ENCODE results near the gene NRXN3. TPM values are rescaled to one million over a fixed set of nuclear protein-coding genes. Genes with fewer than 3 reads are reported as not detected.
A peak's percentile ranks its signal among the peaks of the same experiment; 100 is the strongest.

NRXN3 gene
- total and polyA plus RNA-seq, 2 experiments from 2014 or later = 5.7 to 7.1 TPM

- TF ChIP-seq EZH2 (IDR thresholded peaks at IDR 0.05; ENCODE audit: borderline replicate concordance) (no peak), EZH2phosphoT487 (IDR thresholded peaks at IDR 0.05; ENCODE audit: low read depth, severe bottlenecking, unreplicated experiment) (no peak)
- TF ChIP-seq, protein P1, sequence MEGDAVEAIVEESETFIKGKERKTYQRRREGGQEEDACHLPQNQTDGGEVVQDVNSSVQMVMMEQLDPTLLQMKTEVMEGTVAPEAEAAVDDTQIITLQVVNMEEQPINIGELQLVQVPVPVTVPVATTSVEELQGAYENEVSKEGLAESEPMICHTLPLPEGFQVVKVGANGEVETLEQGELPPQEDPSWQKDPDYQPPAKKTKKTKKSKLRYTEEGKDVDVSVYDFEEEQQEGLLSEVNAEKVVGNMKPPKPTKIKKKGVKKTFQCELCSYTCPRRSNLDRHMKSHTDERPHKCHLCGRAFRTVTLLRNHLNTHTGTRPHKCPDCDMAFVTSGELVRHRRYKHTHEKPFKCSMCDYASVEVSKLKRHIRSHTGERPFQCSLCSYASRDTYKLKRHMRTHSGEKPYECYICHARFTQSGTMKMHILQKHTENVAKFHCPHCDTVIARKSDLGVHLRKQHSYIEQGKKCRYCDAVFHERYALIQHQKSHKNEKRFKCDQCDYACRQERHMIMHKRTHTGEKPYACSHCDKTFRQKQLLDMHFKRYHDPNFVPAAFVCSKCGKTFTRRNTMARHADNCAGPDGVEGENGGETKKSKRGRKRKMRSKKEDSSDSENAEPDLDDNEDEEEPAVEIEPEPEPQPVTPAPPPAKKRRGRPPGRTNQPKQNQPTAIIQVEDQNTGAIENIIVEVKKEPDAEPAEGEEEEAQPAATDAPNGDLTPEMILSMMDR (IDR thresholded peaks at IDR 0.05; ENCODE audit: poor library complexity) = no peak
- H3K79me2 ChIP-seq = no peaks in the 10 kb centered on the region
These were observed 919.4 kb downstream of the NRXN3 start for GRCh38 chr14:79089576-79089975.

DNA sequence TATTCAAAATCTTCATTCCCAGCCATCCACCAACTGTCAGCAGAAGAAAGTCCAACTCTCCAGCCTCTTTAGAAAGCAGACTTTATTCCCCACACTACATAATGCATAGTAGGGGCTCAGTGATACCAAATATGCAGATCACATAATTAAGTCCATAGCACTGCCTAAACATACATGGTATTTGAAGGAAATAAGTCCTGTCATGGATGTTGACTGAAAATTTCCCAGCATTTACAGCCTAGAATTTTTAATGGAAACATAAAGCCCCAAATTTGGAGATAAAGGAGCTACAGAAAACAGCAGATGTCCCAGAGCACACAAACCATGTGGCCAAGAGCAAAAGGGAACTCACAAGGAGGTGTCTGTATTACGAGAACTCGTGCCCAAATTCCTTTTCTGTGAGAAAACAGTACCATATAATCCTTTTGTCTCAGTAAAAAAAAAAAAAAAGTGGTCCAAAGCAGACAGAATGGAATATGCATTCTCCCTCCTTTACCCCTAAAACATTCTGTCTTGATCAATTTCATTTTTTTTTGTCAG, 920.5 kb downstream of the NRXN3 start:
- TF ChIP-seq EZH2phosphoT487 (IDR thresholded peaks at IDR 0.05; ENCODE audit: low read depth, severe bottlenecking, unreplicated experiment) = no peak
- no peak for TF ChIP-seq EZH2 (IDR thresholded peaks at IDR 0.05; ENCODE audit: borderline replicate concordance)
- TF ChIP-seq, protein P1 (IDR thresholded peaks at IDR 0.05; ENCODE audit: poor library complexity) = no peak
- WGBS (ENCODE audit: low lambda C conversion rate, missing lambda C conversion rate) = 58% methylated on average over 2 of the region's 2 CpGs
- Histone ChIP-seq H2AFZ (no peak overlapping the region), H4K20me1 (ENCODE audit: insufficient read depth, poor library complexity, severe bottlenecking) (no peaks in the 10 kb centered on the region), H3K4me2 (no peak overlapping the region), H3K4me1 (ENCODE audit: insufficient read depth) (no peaks in the 10 kb centered on the region), H3K9me2 (replicated peaks; ENCODE audit: insufficient read depth) (no peaks in the 10 kb centered on the region), H3K27me3 (no peaks in the 10 kb centered on the region), H3K4me3 (no peak overlapping the region), H3K36me3 (replicated peaks; ENCODE audit: insufficient read depth, low read depth) (no peaks in the 10 kb centered on the region), H3K9me3 (ENCODE audit: low read depth) (no peaks in the 10 kb centered on the region), H3K79me2 (no peaks in the 10 kb centered on the region), H3K27ac (no peak overlapping the region)
- no peak for DNase-seq (ENCODE audit: low spot score)

More at GRCh38 chr14:79089576-79089975, 919.4 kb downstream of the NRXN3 start:
- Histone ChIP-seq H3K4me2 (no peak overlapping the region), H3K4me1 (ENCODE audit: insufficient read depth) (no peaks in the 10 kb centered on the region), H3K4me3 (no peak overlapping the region), H3K9me2 (replicated peaks; ENCODE audit: insufficient read depth) (no peaks in the 10 kb centered on the region), H3K36me3 (replicated peaks; ENCODE audit: insufficient read depth, low read depth) (no peaks in the 10 kb centered on the region), H3K27ac (no peak overlapping the region), H4K20me1 (ENCODE audit: insufficient read depth, poor library complexity, severe bottlenecking) (no peaks in the 10 kb centered on the region), H2AFZ (no peak overlapping the region), H3K27me3 (no peaks in the 10 kb centered on the region), H3K9me3 (ENCODE audit: low read depth) (no peaks in the 10 kb centered on the region)
- 88% methylated on average over 3 of the region's 3 CpGs for WGBS (ENCODE audit: low lambda C conversion rate, missing lambda C conversion rate)
- DNase-seq (ENCODE audit: low spot score) = no peak

GRCh38 chr14:79091381-79091963, 921.3 kb downstream of the NRXN3 start:
- no peaks in the 10 kb centered on the region for H4K20me1 ChIP-seq (ENCODE audit: insufficient read depth, poor library complexity, severe bottlenecking)
- H3K9me3 ChIP-seq (ENCODE audit: low read depth) = no peaks in the 10 kb centered on the region
- H3K36me3 ChIP-seq (replicated peaks; ENCODE audit: insufficient read depth, low read depth) = no peaks in the 10 kb centered on the region
- WGBS (ENCODE audit: low lambda C conversion rate, missing lambda C conversion rate) = 29% methylated on average over 4 of the region's 4 CpGs
- no peaks in the 10 kb centered on the region for H3K79me2 ChIP-seq
- H2AFZ ChIP-seq = no peak overlapping the region
- DNase-seq (ENCODE audit: low spot score) = no peak
- H3K27me3 ChIP-seq = no peaks in the 10 kb centered on the region
- no peak for TF ChIP-seq EZH2 (IDR thresholded peaks at IDR 0.05; ENCODE audit: borderline replicate concordance)
- TF ChIP-seq, protein P1 (IDR thresholded peaks at IDR 0.05; ENCODE audit: poor library complexity) = peak; percentile 23
- no peak overlapping the region for H3K4me3 ChIP-seq
- H3K4me2 ChIP-seq = no peak overlapping the region
- H3K9me2 ChIP-seq (replicated peaks; ENCODE audit: insufficient read depth) = no peaks in the 10 kb centered on the region
- no peak overlapping the region for H3K27ac ChIP-seq
- no peaks in the 10 kb centered on the region for H3K4me1 ChIP-seq (ENCODE audit: insufficient read depth)
